ENCODE data around the gene CYBA.

GRCh38 chr16:88599092-88599733 is 51.6 kb downstream of the CYBA start:
- TF ChIP-seq EZH2 (IDR thresholded peaks at IDR 0.05; ENCODE audit: borderline replicate concordance, low read length) (no peak), CTCF (conservative IDR thresholded peaks at IDR 0.05 in 1 of 2, IDR thresholded peaks at IDR 0.05 in 1 of 2; ENCODE audit: extremely low read depth in 1 of 2, insufficient read depth in 1 of 2, low read depth in 1 of 2, low read length in 2 of 2) (no peak)

Measured in mammary epithelial cell (primary cell).